Brain microvascular endothelial cell (primary cell): ENCODE measurements around the gene SYT6.
A peak's percentile ranks its signal among the peaks of the same experiment; 100 is the strongest.

ENCODE experiments used
- DNase-seq: peaks from one replicate; pipeline ENCODE4 v3.0.0-alpha.2; 2020
- H3K27ac ChIP-seq: fragments of 250-450 bp; sonication (Bioruptor Pico); 2 replicates; pipeline ENCODE4 v1.5.1; 2020; ENCODE audit warnings: mild to moderate bottlenecking, moderate library complexity
- H3K27me3 ChIP-seq: fragments of 250-450 bp; sonication (Bioruptor Pico); replicated peaks from 2 replicates; pipeline ENCODE4 v1.5.1; 2020; ENCODE audit warnings: mild to moderate bottlenecking
- H3K36me3 ChIP-seq: fragments of 250-450 bp; sonication (Bioruptor Pico); replicated peaks from 2 replicates; pipeline ENCODE4 v1.5.1; 2020; ENCODE audit warnings: mild to moderate bottlenecking
- H3K4me3 ChIP-seq: 2 replicates; pipeline ENCODE4 v1.5.1; 2011; ENCODE audit warnings: low read depth, mild to moderate bottlenecking, control low read depth, low read length, moderate library complexity
- in situ Hi-C: cut with HindIII; loops from 2 replicates; pipeline ENCODE4 v1.10.0; 2017; ENCODE audit warnings: low sequenced_read_pairs, low pct_ligation_motif_present
- TF ChIP-seq, protein P1 (sequence below): IDR thresholded peaks from 2 replicates; pipeline ENCODE4 v1.5.1; 2011; ENCODE audit warnings: low read depth, mild to moderate bottlenecking, moderate library complexity, low read length, control low read depth, inconsistent platforms; ENCODE audit errors: missing control alignments

The SYT6 gene

GRCh38 chr1:114152508-114153260 is 985 bp downstream of the SYT6 start:
- Histone ChIP-seq H3K36me3 (no peaks in the 10 kb centered on the region), H3K27me3 (peaks cover 75% of the 10 kb centered on the region), H3K27ac (no peak overlapping the region), H3K4me3 (peak overlapping the region; percentile 34)
- TF ChIP-seq, protein P1, sequence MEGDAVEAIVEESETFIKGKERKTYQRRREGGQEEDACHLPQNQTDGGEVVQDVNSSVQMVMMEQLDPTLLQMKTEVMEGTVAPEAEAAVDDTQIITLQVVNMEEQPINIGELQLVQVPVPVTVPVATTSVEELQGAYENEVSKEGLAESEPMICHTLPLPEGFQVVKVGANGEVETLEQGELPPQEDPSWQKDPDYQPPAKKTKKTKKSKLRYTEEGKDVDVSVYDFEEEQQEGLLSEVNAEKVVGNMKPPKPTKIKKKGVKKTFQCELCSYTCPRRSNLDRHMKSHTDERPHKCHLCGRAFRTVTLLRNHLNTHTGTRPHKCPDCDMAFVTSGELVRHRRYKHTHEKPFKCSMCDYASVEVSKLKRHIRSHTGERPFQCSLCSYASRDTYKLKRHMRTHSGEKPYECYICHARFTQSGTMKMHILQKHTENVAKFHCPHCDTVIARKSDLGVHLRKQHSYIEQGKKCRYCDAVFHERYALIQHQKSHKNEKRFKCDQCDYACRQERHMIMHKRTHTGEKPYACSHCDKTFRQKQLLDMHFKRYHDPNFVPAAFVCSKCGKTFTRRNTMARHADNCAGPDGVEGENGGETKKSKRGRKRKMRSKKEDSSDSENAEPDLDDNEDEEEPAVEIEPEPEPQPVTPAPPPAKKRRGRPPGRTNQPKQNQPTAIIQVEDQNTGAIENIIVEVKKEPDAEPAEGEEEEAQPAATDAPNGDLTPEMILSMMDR = no peak
- in situ Hi-C loops = no loop called here
- no peak for DNase-seq

DNA sequence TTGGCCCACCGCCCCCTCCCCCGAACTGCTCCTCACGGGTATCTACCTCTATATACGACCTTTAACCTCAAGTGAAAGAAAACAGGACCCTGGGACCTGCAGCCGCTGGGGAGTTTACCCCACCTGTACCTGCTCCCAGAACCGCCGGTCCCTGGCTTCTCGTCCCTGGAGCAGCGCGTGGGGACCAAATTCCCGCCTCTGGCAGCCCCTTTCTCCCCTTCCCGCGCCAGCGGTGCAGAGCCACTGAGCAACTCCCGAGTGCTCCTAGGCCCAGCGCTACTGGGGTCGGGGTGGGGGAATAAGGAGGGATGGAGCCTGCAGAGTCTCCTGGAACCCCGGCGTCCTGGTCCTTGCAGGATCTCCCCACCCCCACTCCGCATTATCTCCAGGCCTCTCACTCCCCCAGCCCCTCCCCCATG is 1.6 kb downstream of the SYT6 start:
- DNase-seq = no peak
- H3K4me3 ChIP-seq = no peak overlapping the region
- TF ChIP-seq, protein P1 = no peak
- in situ Hi-C loops = no loop called here
- no peak overlapping the region for H3K27ac ChIP-seq
- H3K36me3 ChIP-seq = no peaks in the 10 kb centered on the region
- H3K27me3 ChIP-seq = peaks cover 79% of the 10 kb centered on the region

DNA sequence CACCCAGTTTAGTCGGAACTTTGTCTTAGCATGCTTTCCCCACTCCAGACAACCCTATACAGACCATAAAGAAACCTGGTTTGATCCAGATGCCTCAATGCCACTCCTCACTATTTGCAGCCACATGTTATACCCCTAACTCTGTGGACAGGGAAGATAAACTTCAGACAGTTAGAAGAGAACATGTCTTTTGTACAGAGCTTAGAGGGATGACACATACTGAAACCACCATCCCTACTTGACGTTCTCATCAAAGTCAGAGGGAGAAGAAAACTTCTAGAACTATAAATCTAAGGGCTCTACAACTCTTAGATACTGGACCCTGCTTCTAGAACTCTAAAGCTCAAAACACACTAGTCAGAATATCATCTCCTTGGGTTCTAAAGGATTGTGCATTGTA is 3.7 kb downstream of the SYT6 start:
- H3K36me3 ChIP-seq = no peaks in the 10 kb centered on the region
- peaks cover 65% of the 10 kb centered on the region for H3K27me3 ChIP-seq
- no peak overlapping the region for H3K27ac ChIP-seq
- in situ Hi-C loops = no loop called here
- TF ChIP-seq, protein P1 = no peak
- DNase-seq = no peak
- no peak overlapping the region for H3K4me3 ChIP-seq

- peaks cover 57% of the 10 kb centered on the region for H3K27me3 ChIP-seq
- no peak for DNase-seq
These were observed 4.5 kb downstream of the SYT6 start for GRCh38 chr1:114149211-114149610.

GRCh38 chr1:114145504-114146151 is 8.0 kb downstream of the SYT6 start:
- Histone ChIP-seq H3K27ac (no peak overlapping the region), H3K36me3 (no peaks in the 10 kb centered on the region), H3K27me3 (peaks cover 25% of the 10 kb centered on the region), H3K4me3 (no peak overlapping the region)
- no peak for DNase-seq
- TF ChIP-seq, protein P1 = no peak
- in situ Hi-C loops = no loop called here

More at GRCh38 chr1:114149211-114149610, 4.5 kb downstream of the SYT6 start:
- no peak overlapping the region for H3K27ac ChIP-seq
- no peaks in the 10 kb centered on the region for H3K36me3 ChIP-seq
- in situ Hi-C loops = no loop called here
- TF ChIP-seq, protein P1 = no peak
- no peak overlapping the region for H3K4me3 ChIP-seq
